Keratinocyte (primary cell): Measurements from ENCODE around the gene VTCN1. TPM values are rescaled to one million over a fixed set of nuclear protein-coding genes. Genes with fewer than 3 reads are reported as not detected.

Experiments
- DNase-seq: peaks from one replicate; pipeline ENCODE4 v3.0.0-alpha.2; 2011; ENCODE audit warnings: low read depth, missing footprints, low spot score
- FAIRE-seq: peaks from 2 replicates; lab custom pipeline; 2011; peaks lifted over from hg19 to GRCh38; lab: Jason Lieb, UNC
- H2AFZ ChIP-seq: 2 replicates; pipeline ENCODE4 v1.6.0; 2012; ENCODE audit warnings: low read length, control low read depth, inconsistent platforms; ENCODE audit not compliant: control insufficient read depth
- H3K27ac ChIP-seq: 2 replicates; pipeline ENCODE4 v1.5.1; 2011; ENCODE audit warnings: low read length; ENCODE audit not compliant: control insufficient read depth, insufficient read depth
- H3K27me3 ChIP-seq: 3 replicates; pipeline ENCODE4 v1.6.0; 2011; ENCODE audit warnings: low read length; ENCODE audit not compliant: control insufficient read depth, insufficient read depth; ENCODE audit errors: extremely low read depth
- H3K36me3 ChIP-seq, 2 experiments: 2 replicates in 1 of 2; 3 replicates in 1 of 2; pipeline ENCODE4 v1.5.1; 2011; ENCODE audit warnings: low read length in 2 of 2, mild to moderate bottlenecking in 1 of 2; ENCODE audit not compliant: control insufficient read depth in 2 of 2, insufficient read depth in 2 of 2; ENCODE audit errors: extremely low read depth in 1 of 2
- H3K4me1 ChIP-seq: 3 replicates; pipeline ENCODE4 v1.5.1; 2011; ENCODE audit warnings: low read length; ENCODE audit not compliant: control insufficient read depth, insufficient read depth; ENCODE audit errors: extremely low read depth
- H3K4me2 ChIP-seq: 3 replicates; pipeline ENCODE4 v1.6.0; 2011; ENCODE audit warnings: low read depth, low read length; ENCODE audit not compliant: control insufficient read depth, insufficient read depth; ENCODE audit errors: extremely low read depth
- H3K4me3 ChIP-seq, 3 experiments: fragments of 200-600 bp in 1 of 3; sonication (generic) in 1 of 3; 2 replicates in 2 of 3; 3 replicates in 1 of 3; pipeline ENCODE4 v1.5.1; 2011 to 2016; ENCODE audit warnings: low read length in 3 of 3, mild to moderate bottlenecking in 3 of 3, control low read depth in 2 of 3, inconsistent platforms in 1 of 3, low read depth in 1 of 3, mixed read lengths in 1 of 3, mixed run types in 1 of 3, moderate library complexity in 1 of 3; ENCODE audit not compliant: control insufficient read depth in 2 of 3, insufficient read depth in 2 of 3; ENCODE audit errors: extremely low read depth in 1 of 3
- H3K79me2 ChIP-seq: 2 replicates; pipeline ENCODE4 v1.6.0; 2012; ENCODE audit warnings: low read length; ENCODE audit not compliant: control insufficient read depth, insufficient read depth
- H3K9ac ChIP-seq: 3 replicates; pipeline ENCODE4 v1.6.0; 2011; ENCODE audit warnings: low read length; ENCODE audit not compliant: control insufficient read depth, insufficient read depth; ENCODE audit errors: extremely low read depth
- H3K9me1 ChIP-seq: 3 replicates; pipeline ENCODE4 v1.6.0; 2011; ENCODE audit warnings: low read length; ENCODE audit not compliant: control insufficient read depth, insufficient read depth; ENCODE audit errors: extremely low read depth
- H3K9me3 ChIP-seq: 2 replicates; pipeline ENCODE4 v1.5.1; 2012; ENCODE audit warnings: low read depth, low read length; ENCODE audit not compliant: control insufficient read depth
- H4K20me1 ChIP-seq: 3 replicates; pipeline ENCODE4 v1.6.0; 2011; ENCODE audit warnings: low read length; ENCODE audit not compliant: control insufficient read depth, insufficient read depth; ENCODE audit errors: extremely low read depth
- EZH2 ChIP-seq: IDR thresholded peaks from one replicate; pipeline ENCODE4 v1.6.1; 2012; ENCODE audit warnings: inconsistent platforms, mild to moderate bottlenecking, low read length, moderate library complexity
- dilution Hi-C: fragments of 300-500 bp; cut with MboI; formaldehyde crosslinking; loops from one replicate; pipeline ENCODE4 v1.7.0; 2020; ENCODE audit warnings: low sequenced_read_pairs; ENCODE audit not compliant: extremely low pct_ligation_motif_present
- polyA plus RNA-seq, 5 experiments: library from polyadenylated mRNA; depleted of rRNA in 3 of 5; stranded (reverse) in 3 of 5; stranded (forward) in 1 of 5; unstranded in 1 of 5; fragments of >200 nt; gene quantifications; 1 replicate in 1 of 5; 2 replicates in 3 of 5; 3 replicates in 1 of 5; pipeline versions ENCODE4 v1.2.1 to v1.2.3, GENCODE V29; 2011 to 2012; ENCODE audit warnings: missing spikeins in 2 of 5, low read depth in 1 of 5, low replicate concordance in 1 of 5
- TF ChIP-seq, protein P1 (sequence below), 3 experiments: IDR thresholded peaks in 1 of 3; conservative IDR thresholded peaks in 1 of 3; optimal IDR thresholded peaks in 1 of 3; 2 replicates in 2 of 3; 3 replicates in 1 of 3; pipeline versions ENCODE3 to v1.5.1; 2011; ENCODE audit warnings: low read length in 3 of 3, mild to moderate bottlenecking in 3 of 3, moderate library complexity in 2 of 3, control low read depth in 1 of 3, inconsistent platforms in 1 of 3; ENCODE audit not compliant: insufficient read depth in 2 of 3; ENCODE audit errors: extremely low read depth in 1 of 3

VTCN1 gene
- polyA plus RNA-seq, 1 donor (not counting 4 experiments of a cell fraction or from before 2014, with no cell fraction given) = not detected

DNA sequence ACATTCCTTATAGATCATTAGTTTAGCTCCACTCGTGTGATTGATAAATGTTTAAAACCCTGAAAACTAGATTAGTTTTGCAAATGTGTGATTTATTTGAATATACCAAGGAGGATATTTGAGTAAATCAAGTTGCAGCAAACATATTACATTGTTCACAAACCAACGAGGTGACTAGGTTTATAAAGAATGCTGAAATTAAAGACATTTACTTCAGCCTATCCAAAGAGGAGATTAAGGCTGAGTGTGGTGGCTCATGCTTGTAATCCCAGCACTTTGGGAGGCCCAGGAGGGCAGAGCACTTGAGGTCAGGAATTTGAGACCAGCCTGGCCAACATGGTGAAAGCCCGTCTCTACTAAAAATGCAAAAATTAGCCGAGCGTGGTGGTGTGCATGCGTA is 34.1 kb downstream of the VTCN1 start:
- Histone ChIP-seq H3K9me3 (no peaks in the 10 kb centered on the region), H3K9me1 (no peaks in the 10 kb centered on the region), H2AFZ (no peak overlapping the region), H3K4me1 (no peaks in the 10 kb centered on the region), H3K27me3 (no peaks in the 10 kb centered on the region), H3K4me2 (no peak overlapping the region), H3K36me3 (no peaks in the 10 kb centered on the region), H3K79me2 (no peaks in the 10 kb centered on the region), H4K20me1 (no peaks in the 10 kb centered on the region), H3K9ac (no peak overlapping the region), H3K27ac (no peak overlapping the region), H3K4me3 (no peak overlapping the region)
- TF ChIP-seq, protein P1, sequence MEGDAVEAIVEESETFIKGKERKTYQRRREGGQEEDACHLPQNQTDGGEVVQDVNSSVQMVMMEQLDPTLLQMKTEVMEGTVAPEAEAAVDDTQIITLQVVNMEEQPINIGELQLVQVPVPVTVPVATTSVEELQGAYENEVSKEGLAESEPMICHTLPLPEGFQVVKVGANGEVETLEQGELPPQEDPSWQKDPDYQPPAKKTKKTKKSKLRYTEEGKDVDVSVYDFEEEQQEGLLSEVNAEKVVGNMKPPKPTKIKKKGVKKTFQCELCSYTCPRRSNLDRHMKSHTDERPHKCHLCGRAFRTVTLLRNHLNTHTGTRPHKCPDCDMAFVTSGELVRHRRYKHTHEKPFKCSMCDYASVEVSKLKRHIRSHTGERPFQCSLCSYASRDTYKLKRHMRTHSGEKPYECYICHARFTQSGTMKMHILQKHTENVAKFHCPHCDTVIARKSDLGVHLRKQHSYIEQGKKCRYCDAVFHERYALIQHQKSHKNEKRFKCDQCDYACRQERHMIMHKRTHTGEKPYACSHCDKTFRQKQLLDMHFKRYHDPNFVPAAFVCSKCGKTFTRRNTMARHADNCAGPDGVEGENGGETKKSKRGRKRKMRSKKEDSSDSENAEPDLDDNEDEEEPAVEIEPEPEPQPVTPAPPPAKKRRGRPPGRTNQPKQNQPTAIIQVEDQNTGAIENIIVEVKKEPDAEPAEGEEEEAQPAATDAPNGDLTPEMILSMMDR (optimal IDR thresholded peaks at IDR 0.05 in 1 of 3, IDR thresholded peaks at IDR 0.05 in 1 of 3, conservative IDR thresholded peaks at IDR 0.05 in 1 of 3; ENCODE audit: extremely low read depth in 1 of 3, insufficient read depth in 2 of 3, low read length in 3 of 3) = no peak
- TF ChIP-seq EZH2 = no peak
- DNase-seq = no peak
- dilution Hi-C loops = no loop called here
- FAIRE-seq = no peak

DNA sequence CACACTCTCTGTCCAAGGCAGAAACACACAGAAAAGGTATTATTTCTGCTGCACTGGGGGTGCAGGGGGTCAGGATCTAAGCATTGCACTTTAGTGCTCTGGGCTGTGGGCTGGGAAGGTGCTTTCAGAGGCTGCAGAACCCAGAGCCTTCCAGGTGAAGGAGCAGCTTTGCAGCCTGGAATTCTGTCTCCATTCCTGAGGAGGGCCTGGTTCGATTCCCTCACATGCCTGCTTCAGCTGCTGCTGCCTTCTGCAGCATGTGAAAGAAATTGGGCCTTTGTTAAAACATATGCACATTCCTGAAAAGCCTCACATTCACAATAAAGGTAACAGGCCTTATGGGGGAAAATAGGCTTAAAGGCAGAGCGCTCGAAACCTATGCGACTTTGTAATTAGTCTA is 35.9 kb downstream of the VTCN1 start:
- Histone ChIP-seq H3K4me3 (no peak overlapping the region), H3K27me3 (no peaks in the 10 kb centered on the region), H3K36me3 (no peaks in the 10 kb centered on the region), H3K79me2 (no peaks in the 10 kb centered on the region), H3K9ac (no peak overlapping the region), H3K27ac (no peak overlapping the region), H3K9me1 (no peaks in the 10 kb centered on the region), H3K4me2 (no peak overlapping the region), H3K9me3 (no peaks in the 10 kb centered on the region), H4K20me1 (no peaks in the 10 kb centered on the region), H3K4me1 (no peaks in the 10 kb centered on the region), H2AFZ (no peak overlapping the region)
- no peak for FAIRE-seq
- dilution Hi-C loops = no loop called here
- TF ChIP-seq EZH2 = no peak
- TF ChIP-seq, protein P1 (optimal IDR thresholded peaks at IDR 0.05 in 1 of 3, IDR thresholded peaks at IDR 0.05 in 1 of 3, conservative IDR thresholded peaks at IDR 0.05 in 1 of 3; ENCODE audit: extremely low read depth in 1 of 3, insufficient read depth in 2 of 3, low read length in 3 of 3) = no peak
- DNase-seq = no peak
